Liver (tissue), 9 donors: ENCODE measurements around the gene MAP4K2. TPM values are rescaled to one million over a fixed set of nuclear protein-coding genes. Genes with fewer than 3 reads are reported as not detected.

Experiments used
- DNase-seq: peaks from one replicate; pipeline ENCODE4 v3.0.0-alpha.2; 2017; ENCODE audit warnings: low spot score
- H3K27ac ChIP-seq, 2 donors: one replicate each; pipeline ENCODE4 v1.7.0; 2013; ENCODE audit warnings: inconsistent platforms in 2 of 2, low read length in 2 of 2, control low read depth in 1 of 2, low read depth in 1 of 2, mild to moderate bottlenecking in 1 of 2
- H3K27me3 ChIP-seq, 4 donors: one replicate each; pipeline versions ENCODE4 v1.6.1 to v1.7.0; 2013; ENCODE audit warnings: low read length in 3 of 4, inconsistent platforms in 1 of 4, mild to moderate bottlenecking in 1 of 4, moderate library complexity in 1 of 4; ENCODE audit not compliant: control insufficient read depth in 4 of 4, insufficient read depth in 4 of 4
- H3K36me3 ChIP-seq, 4 donors: one replicate each; pipeline versions ENCODE4 v1.6.1 to v1.7.0; 2013; ENCODE audit warnings: low read length in 3 of 4, mild to moderate bottlenecking in 3 of 4, low read depth in 1 of 4, moderate library complexity in 1 of 4; ENCODE audit not compliant: control insufficient read depth in 4 of 4, insufficient read depth in 3 of 4
- H3K4me1 ChIP-seq, 4 donors: one replicate each; pipeline versions ENCODE4 v1.6.1 to v1.7.0; 2013; ENCODE audit warnings: low read length in 3 of 4, mild to moderate bottlenecking in 3 of 4, moderate library complexity in 1 of 4; ENCODE audit not compliant: control insufficient read depth in 4 of 4, insufficient read depth in 4 of 4
- H3K4me3 ChIP-seq, 3 donors: one replicate each; pipeline versions ENCODE4 v1.6.1 to v1.7.0; 2013; ENCODE audit warnings: low read length in 3 of 3, control low read depth in 1 of 3, low read depth in 1 of 3, mild to moderate bottlenecking in 1 of 3
- H3K9ac ChIP-seq, 2 donors: one replicate each; pipeline ENCODE4 v1.7.0; 2013; ENCODE audit warnings: low read length in 2 of 2, mild to moderate bottlenecking in 2 of 2, moderate library complexity in 2 of 2, control low read depth in 1 of 2, low read depth in 1 of 2
- H3K9me3 ChIP-seq, 4 donors: one replicate each; pipeline versions ENCODE4 v1.6.1 to v1.7.0; 2013; ENCODE audit warnings: low read length in 3 of 4; ENCODE audit not compliant: control insufficient read depth in 4 of 4
- ATF3 ChIP-seq: IDR thresholded peaks from 2 replicates; pipeline ENCODE4 v1.6.1; 2016; ENCODE audit warnings: antibody characterized with exemption
- EGR1 ChIP-seq, 2 donors: IDR thresholded peaks; 2 replicates each; pipeline ENCODE4 v1.6.1; 2016 to 2018; ENCODE audit warnings: antibody characterized with exemption in 2 of 2, low read depth in 2 of 2
- FOXA1 ChIP-seq: IDR thresholded peaks from 2 replicates; pipeline ENCODE4 v1.6.1; 2016; ENCODE audit warnings: antibody characterized with exemption
- HNF4G ChIP-seq: IDR thresholded peaks from 2 replicates; pipeline ENCODE4 v1.6.1; 2016; ENCODE audit warnings: antibody characterized with exemption
- JUND ChIP-seq, 2 donors: IDR thresholded peaks; 2 replicates each; pipeline ENCODE4 v1.6.1; 2016; ENCODE audit warnings: antibody characterized with exemption in 2 of 2
- MAX ChIP-seq: IDR thresholded peaks from 2 replicates; pipeline ENCODE4 v1.6.1; 2016; ENCODE audit warnings: antibody characterized with exemption
- RAD21 ChIP-seq, 2 donors: IDR thresholded peaks; 2 replicates each; pipeline ENCODE4 v1.6.1; 2016; ENCODE audit warnings: antibody characterized with exemption in 2 of 2, mild to moderate bottlenecking in 2 of 2
- RXRA ChIP-seq, 2 donors: IDR thresholded peaks; 2 replicates each; pipeline ENCODE4 v1.6.1; 2017 to 2018; ENCODE audit warnings: antibody characterized with exemption in 2 of 2, mild to moderate bottlenecking in 1 of 2
- SP1 ChIP-seq: IDR thresholded peaks from 2 replicates; pipeline ENCODE4 v1.6.1; 2018; ENCODE audit warnings: antibody characterized with exemption, mild to moderate bottlenecking
- TAF1 ChIP-seq: conservative IDR thresholded peaks from 2 replicates; pipeline ENCODE4 v1.6.1; 2016; ENCODE audit warnings: antibody characterized with exemption, mild to moderate bottlenecking
- YY1 ChIP-seq: IDR thresholded peaks from 2 replicates; pipeline ENCODE4 v1.6.1; 2016; ENCODE audit warnings: antibody characterized with exemption, mild to moderate bottlenecking
- WGBS: extraction: QIAGEN DNeasy Blood & Tissue Kit; methylation state at CpG from one replicate; pipeline ENCODE4 v1.1.7; 2013; 5-methylcytosine and 5-hydroxymethylcytosine counted together
- polyA plus RNA-seq, 2 donors: library from polyadenylated mRNA; stranded (reverse) in 1 of 2; unstranded in 1 of 2; fragments of 200-250 nt in 1 of 2; fragments of >200 nt in 1 of 2; fragmentation: Nextera tagmentation in 1 of 2; extraction: Ambion mirVana in 1 of 2; gene quantifications; one replicate each; pipeline versions ENCODE4 v1.2.1 to v1.2.3, GENCODE V29; 2013 to 2015
- total RNA-seq, 2 donors: library from RNA; depleted of rRNA; stranded (reverse); fragments of >200 nt; gene quantifications; one replicate each; pipeline ENCODE4 v1.2.3, GENCODE V29; 2014
- TF ChIP-seq, protein P1 (sequence below): IDR thresholded peaks from 2 replicates; pipeline ENCODE4 v1.6.1; 2016; ENCODE audit warnings: antibody characterized with exemption, mild to moderate bottlenecking
- TF ChIP-seq, protein P2 (sequence below): IDR thresholded peaks from 2 replicates; pipeline ENCODE4 v1.6.1; 2016; ENCODE audit warnings: antibody characterized with exemption
- TF ChIP-seq, protein P3 (sequence below): fragments of 150-350 bp; IDR thresholded peaks from 2 replicates; pipeline ENCODE4 v1.5.1; 2017; ENCODE audit warnings: improper control_type of control experiment, low read depth, low read length; ENCODE audit not compliant: missing input control
- donor health status: healthy.
- donor health status: healthy.
- donor health status: healthy.
- donor health status: healthy.
- donor health status: healthy.

The MAP4K2 gene
- total and polyA plus RNA-seq, 4 donors = 2.1 to 6.9 (median 3.5) TPM

- no peaks in the 10 kb centered on the region for H3K9me3 ChIP-seq
- H3K9ac ChIP-seq = no peak overlapping the region
- WGBS = 94% methylated on average over 13 of the region's 13 CpGs
- no peak overlapping the region for H3K4me3 ChIP-seq
- no peak overlapping the region for H3K27ac ChIP-seq
- no peak for DNase-seq
- peaks cover 0 to 2% (median under 1%) of the 10 kb centered on the region in 4 donors for H3K4me1 ChIP-seq
- TF ChIP-seq JUND (IDR thresholded peaks at IDR 0.05) (no peak), RXRA (IDR thresholded peaks at IDR 0.05) (no peak), SP1 (no peak), HNF4G (no peak), TAF1 (no peak), FOXA1 (no peak), ATF3 (no peak), YY1 (no peak), MAX (no peak), EGR1 (IDR thresholded peaks at IDR 0.05; ENCODE audit: low read depth in 2 of 2) (no peak), RAD21 (IDR thresholded peaks at IDR 0.05) (no peak)
- TF ChIP-seq, protein P1, sequence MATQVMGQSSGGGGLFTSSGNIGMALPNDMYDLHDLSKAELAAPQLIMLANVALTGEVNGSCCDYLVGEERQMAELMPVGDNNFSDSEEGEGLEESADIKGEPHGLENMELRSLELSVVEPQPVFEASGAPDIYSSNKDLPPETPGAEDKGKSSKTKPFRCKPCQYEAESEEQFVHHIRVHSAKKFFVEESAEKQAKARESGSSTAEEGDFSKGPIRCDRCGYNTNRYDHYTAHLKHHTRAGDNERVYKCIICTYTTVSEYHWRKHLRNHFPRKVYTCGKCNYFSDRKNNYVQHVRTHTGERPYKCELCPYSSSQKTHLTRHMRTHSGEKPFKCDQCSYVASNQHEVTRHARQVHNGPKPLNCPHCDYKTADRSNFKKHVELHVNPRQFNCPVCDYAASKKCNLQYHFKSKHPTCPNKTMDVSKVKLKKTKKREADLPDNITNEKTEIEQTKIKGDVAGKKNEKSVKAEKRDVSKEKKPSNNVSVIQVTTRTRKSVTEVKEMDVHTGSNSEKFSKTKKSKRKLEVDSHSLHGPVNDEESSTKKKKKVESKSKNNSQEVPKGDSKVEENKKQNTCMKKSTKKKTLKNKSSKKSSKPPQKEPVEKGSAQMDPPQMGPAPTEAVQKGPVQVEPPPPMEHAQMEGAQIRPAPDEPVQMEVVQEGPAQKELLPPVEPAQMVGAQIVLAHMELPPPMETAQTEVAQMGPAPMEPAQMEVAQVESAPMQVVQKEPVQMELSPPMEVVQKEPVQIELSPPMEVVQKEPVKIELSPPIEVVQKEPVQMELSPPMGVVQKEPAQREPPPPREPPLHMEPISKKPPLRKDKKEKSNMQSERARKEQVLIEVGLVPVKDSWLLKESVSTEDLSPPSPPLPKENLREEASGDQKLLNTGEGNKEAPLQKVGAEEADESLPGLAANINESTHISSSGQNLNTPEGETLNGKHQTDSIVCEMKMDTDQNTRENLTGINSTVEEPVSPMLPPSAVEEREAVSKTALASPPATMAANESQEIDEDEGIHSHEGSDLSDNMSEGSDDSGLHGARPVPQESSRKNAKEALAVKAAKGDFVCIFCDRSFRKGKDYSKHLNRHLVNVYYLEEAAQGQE = no peak
- TF ChIP-seq, protein P2, sequence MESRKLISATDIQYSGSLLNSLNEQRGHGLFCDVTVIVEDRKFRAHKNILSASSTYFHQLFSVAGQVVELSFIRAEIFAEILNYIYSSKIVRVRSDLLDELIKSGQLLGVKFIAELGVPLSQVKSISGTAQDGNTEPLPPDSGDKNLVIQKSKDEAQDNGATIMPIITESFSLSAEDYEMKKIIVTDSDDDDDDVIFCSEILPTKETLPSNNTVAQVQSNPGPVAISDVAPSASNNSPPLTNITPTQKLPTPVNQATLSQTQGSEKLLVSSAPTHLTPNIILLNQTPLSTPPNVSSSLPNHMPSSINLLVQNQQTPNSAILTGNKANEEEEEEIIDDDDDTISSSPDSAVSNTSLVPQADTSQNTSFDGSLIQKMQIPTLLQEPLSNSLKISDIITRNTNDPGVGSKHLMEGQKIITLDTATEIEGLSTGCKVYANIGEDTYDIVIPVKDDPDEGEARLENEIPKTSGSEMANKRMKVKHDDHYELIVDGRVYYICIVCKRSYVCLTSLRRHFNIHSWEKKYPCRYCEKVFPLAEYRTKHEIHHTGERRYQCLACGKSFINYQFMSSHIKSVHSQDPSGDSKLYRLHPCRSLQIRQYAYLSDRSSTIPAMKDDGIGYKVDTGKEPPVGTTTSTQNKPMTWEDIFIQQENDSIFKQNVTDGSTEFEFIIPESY = no peak
- TF ChIP-seq, protein P3, sequence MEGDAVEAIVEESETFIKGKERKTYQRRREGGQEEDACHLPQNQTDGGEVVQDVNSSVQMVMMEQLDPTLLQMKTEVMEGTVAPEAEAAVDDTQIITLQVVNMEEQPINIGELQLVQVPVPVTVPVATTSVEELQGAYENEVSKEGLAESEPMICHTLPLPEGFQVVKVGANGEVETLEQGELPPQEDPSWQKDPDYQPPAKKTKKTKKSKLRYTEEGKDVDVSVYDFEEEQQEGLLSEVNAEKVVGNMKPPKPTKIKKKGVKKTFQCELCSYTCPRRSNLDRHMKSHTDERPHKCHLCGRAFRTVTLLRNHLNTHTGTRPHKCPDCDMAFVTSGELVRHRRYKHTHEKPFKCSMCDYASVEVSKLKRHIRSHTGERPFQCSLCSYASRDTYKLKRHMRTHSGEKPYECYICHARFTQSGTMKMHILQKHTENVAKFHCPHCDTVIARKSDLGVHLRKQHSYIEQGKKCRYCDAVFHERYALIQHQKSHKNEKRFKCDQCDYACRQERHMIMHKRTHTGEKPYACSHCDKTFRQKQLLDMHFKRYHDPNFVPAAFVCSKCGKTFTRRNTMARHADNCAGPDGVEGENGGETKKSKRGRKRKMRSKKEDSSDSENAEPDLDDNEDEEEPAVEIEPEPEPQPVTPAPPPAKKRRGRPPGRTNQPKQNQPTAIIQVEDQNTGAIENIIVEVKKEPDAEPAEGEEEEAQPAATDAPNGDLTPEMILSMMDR = no peak
- no peaks in the 10 kb centered on the region for H3K36me3 ChIP-seq
- H3K27me3 ChIP-seq = no peaks in the 10 kb centered on the region
These were observed 52.5 kb downstream of the MAP4K2 start for GRCh38 chr11:64750361-64751054.
